Naive thymus-derived CD8-positive, alpha-beta T cell (primary cell): ENCODE measurements around the gene GRAMD4. TPM values are rescaled to one million over a fixed set of nuclear protein-coding genes. Genes with fewer than 3 reads are reported as not detected.
A peak's percentile ranks its signal among the peaks of the same experiment; 100 is the strongest.

Source experiments
- ATAC-seq, 2 donors: fragments of 150-1000 bp; cut with Tn5 transposase in 1 of 2; sonication (Bioruptor Pico), chemical (Tn5 transposase) in 1 of 2; 1 replicate in 1 of 2; 2 replicates in 1 of 2; pipeline ENCODE4 v1.10.0; 2021; ENCODE audit warnings: mild to moderate bottlenecking in 2 of 2, moderate library complexity in 2 of 2
- POLR2A ChIA-PET: fragments of 350-600 bp; sonication (Branson Sonifier 250); formaldehyde crosslinking; loops from one replicate; lab custom pipeline; 2021; ENCODE audit warnings: antibody characterized with exemption; lab: Charles Lee
- DNase-seq, 10 donors: peaks; one replicate each; pipeline versions ENCODE4 v3.0.0 to v3.0.0-alpha.2; 2020 to 2022
- H3K27ac Mint-ChIP-seq, 10 donors: one replicate each; pipeline ENCODE4 v1.8.0; 2020 to 2022; ENCODE audit warnings: mild to moderate bottlenecking in 10 of 10, mixed read lengths in 10 of 10, moderate library complexity in 4 of 10, inconsistent platforms in 1 of 10
- H3K27me3 Mint-ChIP-seq, 5 donors: one replicate each; pipeline ENCODE4 v1.8.0; 2021 to 2022; ENCODE audit warnings: mixed read lengths in 5 of 5
- H3K36me3 Mint-ChIP-seq, 3 donors: one replicate each; pipeline ENCODE4 v1.8.0; 2020 to 2022; ENCODE audit warnings: mixed read lengths in 3 of 3, mild to moderate bottlenecking in 2 of 3, inconsistent platforms in 1 of 3
- H3K4me1 Mint-ChIP-seq, 4 donors: one replicate each; pipeline ENCODE4 v1.8.0; 2021 to 2022; ENCODE audit warnings: mixed read lengths in 4 of 4
- H3K4me3 Mint-ChIP-seq, 10 donors: one replicate each; pipeline ENCODE4 v1.8.0; 2020 to 2022; ENCODE audit warnings: mild to moderate bottlenecking in 10 of 10, mixed read lengths in 10 of 10, moderate library complexity in 6 of 10, inconsistent platforms in 1 of 10
- H3K9me3 Mint-ChIP-seq, 9 donors: one replicate each; pipeline ENCODE4 v1.8.0; 2020 to 2022; ENCODE audit warnings: mixed read lengths in 9 of 9, mild to moderate bottlenecking in 3 of 9, inconsistent platforms in 1 of 9, moderate library complexity in 1 of 9
- polyA plus RNA-seq, 3 donors: library from polyadenylated mRNA; unstranded; fragments of 300-500 nt; fragmentation: Illumina TruSeq; gene quantifications; one replicate each; pipeline ENCODE4 v1.2.3, GENCODE V29; 2021
- total RNA-seq, 8 experiments: library from RNA in 2 of 8; stranded (reverse) in 2 of 8; gene quantifications; one replicate each; pipeline ENCODE4 v1.2.3 and lab custom pipeline; 2021 to 2026

Gene GRAMD4
- total and polyA plus RNA-seq, 5 experiments from 2014 or later: 2.8 to 7.6 (median 4.1) TPM

- Mint-ChIP-seq H3K4me3 (no peak overlapping the region), H3K4me1 (peaks cover 0 to 14% (median 9%) of the 10 kb centered on the region in 4 donors), H3K27ac (peak overlapping the region in 5 of 10 donors; percentile 15 to 72 (median 35)), H3K36me3 (no peaks in the 10 kb centered on the region), H3K9me3 (no peaks in the 10 kb centered on the region), H3K27me3 (no peaks in the 10 kb centered on the region)
- peak; percentile 39 to 42 for ATAC-seq
- POLR2A ChIA-PET: no interaction called here
- no peak for DNase-seq
Observed at GRCh38 chr22:46660604-46661201, 40.5 kb downstream of the GRAMD4 start.

- no peak overlapping the region for H3K4me3 Mint-ChIP-seq
- DNase-seq (no peak), ATAC-seq (no peak)
- H3K27ac Mint-ChIP-seq: peak overlapping the region in 2 of 10 donors; percentile 15 to 35
- H3K27me3 Mint-ChIP-seq: no peaks in the 10 kb centered on the region
- no peaks in the 10 kb centered on the region for H3K36me3 Mint-ChIP-seq
- no peaks in the 10 kb centered on the region for H3K9me3 Mint-ChIP-seq
- peaks cover 0 to 14% (median 9%) of the 10 kb centered on the region in 4 donors for H3K4me1 Mint-ChIP-seq
- POLR2A ChIA-PET: no interaction called here
Observed at GRCh38 chr22:46661221-46661851, 41.1 kb downstream of the GRAMD4 start.

GRCh38 chr22:46662226-46662625 is 42.0 kb downstream of the GRAMD4 start:
- DNase-seq (no peak), ATAC-seq (no peak)
- H3K27ac Mint-ChIP-seq: no peak overlapping the region
- no peak overlapping the region for H3K4me3 Mint-ChIP-seq
- POLR2A ChIA-PET: no interaction called here
- H3K9me3 Mint-ChIP-seq: no peaks in the 10 kb centered on the region
- no peaks in the 10 kb centered on the region for H3K27me3 Mint-ChIP-seq
- peaks cover 0 to 14% (median 9%) of the 10 kb centered on the region in 4 donors for H3K4me1 Mint-ChIP-seq
- no peaks in the 10 kb centered on the region for H3K36me3 Mint-ChIP-seq

DNA sequence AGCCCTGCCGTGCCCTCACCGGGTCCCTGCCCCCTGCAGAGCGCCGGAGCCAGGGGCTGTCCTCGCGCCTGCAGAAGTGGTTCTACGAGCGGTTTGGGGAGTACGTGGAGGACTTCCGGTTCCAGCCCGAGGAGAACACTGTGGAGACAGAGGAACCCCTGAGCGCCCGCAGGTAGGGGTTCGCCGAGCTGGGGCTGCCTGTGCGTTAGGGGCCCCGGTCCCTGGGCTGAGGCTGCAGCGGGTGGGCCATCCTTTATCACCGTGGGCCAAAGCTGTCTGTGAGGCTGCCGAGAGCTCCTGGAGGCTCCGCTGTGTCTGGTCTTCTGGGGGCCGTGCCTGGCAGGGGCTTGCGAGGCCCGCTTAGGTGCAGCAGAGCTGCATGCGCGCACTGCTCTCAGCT is 42.8 kb downstream of the GRAMD4 start:
- Mint-ChIP-seq H3K27ac (no peak overlapping the region), H3K4me3 (no peak overlapping the region), H3K36me3 (no peaks in the 10 kb centered on the region), H3K27me3 (no peaks in the 10 kb centered on the region), H3K9me3 (no peaks in the 10 kb centered on the region), H3K4me1 (peaks cover 0 to 14% (median 9%) of the 10 kb centered on the region in 4 donors)
- ATAC-seq (no peak), DNase-seq (no peak)
- POLR2A ChIA-PET: interaction anchor here (0.6 kb wide), 1 partner anchor 157 kb away, joined by 3 read pairs; no protein-coding TSS in a partner anchor

DNA sequence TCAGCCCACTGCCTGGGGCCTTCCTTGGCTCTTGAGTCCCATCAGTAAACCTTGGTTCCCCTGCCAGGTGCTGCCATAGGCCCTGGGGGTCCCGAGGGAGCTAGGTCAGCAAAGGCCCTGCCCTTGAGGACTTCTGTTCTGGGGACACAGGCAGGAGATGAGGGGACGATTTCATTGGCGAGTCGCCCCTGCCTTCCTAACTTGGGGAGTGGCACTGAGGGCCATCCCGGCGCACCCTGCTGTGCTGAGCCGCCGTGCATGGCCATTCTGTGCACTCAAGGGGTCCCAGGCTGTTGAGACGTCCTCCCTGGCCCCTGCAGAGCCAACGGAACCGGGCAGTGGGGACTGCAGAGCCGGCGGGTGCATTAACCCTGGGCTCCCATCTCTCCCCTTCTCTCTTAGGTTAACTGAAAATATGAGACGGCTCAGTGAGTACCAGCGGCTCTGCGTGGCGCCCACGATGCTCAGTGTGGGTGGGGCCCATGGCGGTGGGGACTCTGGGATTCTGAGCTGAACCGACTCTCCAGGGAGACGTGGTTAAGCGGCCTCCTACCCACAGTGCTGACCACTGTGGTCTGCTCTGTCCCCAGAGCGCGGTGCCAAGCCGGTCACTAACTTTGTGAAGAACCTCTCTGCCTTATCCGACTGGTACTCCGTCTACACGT is 43.4 kb downstream of the GRAMD4 start:
- Mint-ChIP-seq H3K36me3 (no peaks in the 10 kb centered on the region), H3K27ac (no peak overlapping the region), H3K9me3 (no peaks in the 10 kb centered on the region), H3K27me3 (no peaks in the 10 kb centered on the region), H3K4me1 (peaks cover 0 to 14% (median 9%) of the 10 kb centered on the region in 4 donors), H3K4me3 (no peak overlapping the region)
- DNase-seq (no peak), ATAC-seq (no peak)
- POLR2A ChIA-PET: interaction anchor here (0.6 kb wide), 1 partner anchor 158 kb away, joined by 3 read pairs; no protein-coding TSS in a partner anchor

GRCh38 chr22:46664301-46664855 is 44.2 kb downstream of the GRAMD4 start:
- Mint-ChIP-seq H3K9me3 (no peaks in the 10 kb centered on the region), H3K27ac (no peak overlapping the region), H3K4me1 (peaks cover 0 to 14% (median 8%) of the 10 kb centered on the region in 4 donors), H3K27me3 (no peaks in the 10 kb centered on the region), H3K4me3 (no peak overlapping the region), H3K36me3 (peaks cover 0 to 3% (median 0%) of the 10 kb centered on the region in 3 donors)
- POLR2A ChIA-PET: no interaction called here
- ATAC-seq: no peak
- no peak for DNase-seq

GRCh38 chr22:46665151-46665695 is 45.0 kb downstream of the GRAMD4 start:
- Mint-ChIP-seq H3K27ac (no peak overlapping the region), H3K4me1 (peaks cover 0 to 10% (median 5%) of the 10 kb centered on the region in 4 donors), H3K4me3 (no peak overlapping the region), H3K9me3 (no peaks in the 10 kb centered on the region), H3K36me3 (peaks cover 0 to 7% (median 0%) of the 10 kb centered on the region in 3 donors), H3K27me3 (no peaks in the 10 kb centered on the region)
- ATAC-seq: no peak
- POLR2A ChIA-PET: no interaction called here
- no peak for DNase-seq

DNA sequence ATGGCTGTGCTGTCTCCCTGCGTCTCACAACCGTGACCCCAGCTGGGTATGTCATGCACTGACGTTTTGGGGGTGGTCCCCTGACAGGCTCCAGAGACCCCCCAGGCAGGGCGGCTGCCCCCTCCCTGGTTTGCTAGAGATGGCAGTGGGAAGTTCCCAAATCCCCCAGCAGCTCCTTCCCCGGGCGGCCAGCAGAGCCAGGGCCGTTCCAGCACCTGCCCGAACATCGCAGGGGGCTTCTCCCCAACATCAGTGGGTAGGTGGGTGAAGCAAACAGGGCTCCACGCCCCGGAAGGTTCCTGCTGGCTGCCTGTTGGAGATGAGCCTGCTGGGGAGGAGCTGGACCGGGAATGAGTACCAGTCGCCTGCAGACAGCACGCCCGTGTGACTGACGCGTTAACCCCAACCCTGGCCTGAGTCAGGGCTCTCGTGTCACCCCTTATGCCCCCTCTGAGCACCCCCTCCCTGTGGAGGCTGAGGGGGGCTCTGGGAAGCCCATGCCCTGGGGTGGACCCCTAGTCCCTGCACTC is 45.6 kb downstream of the GRAMD4 start:
- Mint-ChIP-seq H3K27ac (no peak overlapping the region), H3K27me3 (no peaks in the 10 kb centered on the region), H3K4me1 (peaks cover 0 to 4% (median 1%) of the 10 kb centered on the region in 4 donors), H3K9me3 (no peaks in the 10 kb centered on the region), H3K4me3 (no peak overlapping the region), H3K36me3 (peaks cover 0 to 7% (median 0%) of the 10 kb centered on the region in 3 donors)
- DNase-seq (no peak), ATAC-seq (no peak)
- POLR2A ChIA-PET: interaction anchor here (0.5 kb wide), 1 partner anchor 102 kb away, joined by 4 read pairs; no protein-coding TSS in a partner anchor

DNA sequence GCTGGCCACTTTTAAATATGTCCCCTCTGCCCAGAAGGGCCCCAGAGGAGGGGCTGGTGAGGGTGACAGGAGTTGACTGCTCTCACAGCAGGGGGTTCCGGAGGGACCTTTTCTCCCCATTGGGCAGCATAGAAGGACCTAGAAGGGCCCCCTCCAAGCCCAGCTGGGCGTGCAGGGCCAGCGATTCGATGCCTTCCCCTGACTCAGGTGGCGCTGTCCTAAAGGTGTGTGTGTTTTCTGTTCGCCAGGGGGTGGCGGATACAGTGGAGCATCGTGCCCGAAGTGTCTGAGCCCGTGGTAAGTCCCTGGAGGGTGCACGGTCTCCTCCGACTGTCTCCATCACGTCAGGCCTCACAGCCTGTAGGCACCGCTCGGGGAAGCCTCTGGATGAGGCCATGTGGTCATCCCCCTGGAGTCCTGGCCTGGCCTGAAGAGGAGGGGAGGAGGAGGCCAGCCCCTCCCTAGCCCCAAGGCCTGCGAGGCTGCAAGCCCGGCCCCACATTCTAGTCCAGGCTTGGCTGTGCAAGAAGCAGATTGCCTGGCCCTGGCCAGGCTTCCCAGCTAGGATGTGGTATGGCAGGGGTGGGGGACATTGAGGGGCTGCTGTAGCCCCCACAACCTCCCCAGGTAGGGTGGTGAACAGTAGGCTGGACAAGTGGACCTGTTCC is 46.5 kb downstream of the GRAMD4 start:
- H3K4me3 Mint-ChIP-seq: no peak overlapping the region
- DNase-seq: no peak
- no peaks in the 10 kb centered on the region for H3K4me1 Mint-ChIP-seq

DNA sequence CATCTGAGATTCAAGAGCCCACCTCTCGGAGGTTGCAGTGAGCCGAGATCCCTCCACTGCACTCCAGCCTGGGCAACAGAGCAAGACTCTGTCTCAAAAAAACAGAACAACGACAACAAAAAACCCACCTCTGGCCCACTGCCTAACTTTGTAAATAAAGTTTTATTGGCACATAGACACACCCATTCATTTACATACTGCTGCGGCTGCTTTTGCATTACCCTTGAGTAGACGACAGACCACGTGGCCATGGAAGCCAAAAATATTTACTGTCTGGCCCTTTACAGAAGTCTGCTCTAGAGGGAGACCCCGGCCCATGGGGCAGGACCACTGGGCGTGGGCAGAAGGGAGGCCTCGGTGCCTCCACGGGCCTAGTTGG is 47.0 kb downstream of the GRAMD4 start:
- POLR2A ChIA-PET: no interaction called here
- H3K4me3 Mint-ChIP-seq: no peak overlapping the region
- no peak overlapping the region for H3K27ac Mint-ChIP-seq
- H3K36me3 Mint-ChIP-seq: peaks cover 0 to 7% (median 0%) of the 10 kb centered on the region in 3 donors
- no peaks in the 10 kb centered on the region for H3K9me3 Mint-ChIP-seq
- ATAC-seq: no peak
- no peak for DNase-seq
- H3K27me3 Mint-ChIP-seq: no peaks in the 10 kb centered on the region
- H3K4me1 Mint-ChIP-seq: peaks cover 0 to 5% (median 1%) of the 10 kb centered on the region in 4 donors

More for the DNA sequence above, 46.5 kb downstream of the GRAMD4 start:
- no peaks in the 10 kb centered on the region for H3K9me3 Mint-ChIP-seq
- peaks cover 0 to 7% (median 0%) of the 10 kb centered on the region in 3 donors for H3K36me3 Mint-ChIP-seq
- no peak overlapping the region for H3K27ac Mint-ChIP-seq
- no peaks in the 10 kb centered on the region for H3K27me3 Mint-ChIP-seq
- no peak for ATAC-seq
- POLR2A ChIA-PET: no interaction called here

- no peak overlapping the region for H3K4me3 Mint-ChIP-seq
- DNase-seq: no peak
- no peaks in the 10 kb centered on the region for H3K27me3 Mint-ChIP-seq
- peaks cover 0 to 7% (median 0%) of the 10 kb centered on the region in 3 donors for H3K36me3 Mint-ChIP-seq
- H3K9me3 Mint-ChIP-seq: no peaks in the 10 kb centered on the region
- no peak for ATAC-seq
- peaks cover 0 to 10% (median 6%) of the 10 kb centered on the region in 4 donors for H3K4me1 Mint-ChIP-seq
- POLR2A ChIA-PET: no interaction called here
- H3K27ac Mint-ChIP-seq: no peak overlapping the region
Observed at GRCh38 chr22:46668116-46668515, 47.9 kb downstream of the GRAMD4 start.

DNA sequence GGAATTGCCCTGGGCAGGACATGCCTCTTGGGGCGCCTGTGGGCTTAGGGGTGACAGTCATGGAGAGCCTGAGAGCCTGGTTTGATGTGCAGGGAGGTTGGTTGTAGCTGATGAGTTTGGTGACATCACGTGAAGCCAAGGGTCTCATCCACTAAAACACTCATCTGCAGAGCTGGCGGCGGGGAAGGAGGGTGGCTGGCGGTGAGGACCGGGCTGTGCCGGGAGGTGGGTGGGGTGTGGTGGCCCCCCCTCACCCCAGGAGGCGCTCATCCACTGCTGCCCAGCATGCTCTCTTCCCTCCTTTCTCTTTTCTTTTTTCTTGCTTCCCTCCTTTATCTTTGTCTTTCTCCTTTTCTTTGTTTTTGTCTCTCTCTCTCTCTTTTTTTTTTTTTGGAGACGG is 49.0 kb downstream of the GRAMD4 start:
- Mint-ChIP-seq H3K27ac (no peak overlapping the region), H3K4me1 (peaks cover 0 to 20% (median 16%) of the 10 kb centered on the region in 4 donors), H3K36me3 (peaks cover 0 to 7% (median 0%) of the 10 kb centered on the region in 3 donors), H3K9me3 (no peaks in the 10 kb centered on the region), H3K27me3 (no peaks in the 10 kb centered on the region), H3K4me3 (no peak overlapping the region)
- ATAC-seq (no peak), DNase-seq (no peak)
- POLR2A ChIA-PET: no interaction called here
